ENCODE measurements around the gene GADD45G.

GADD45G gene

GRCh38 chr9:89608641-89609335 lies 4.0 kb downstream of the GADD45G start:
- peak in 1 of 2 donors; percentile 20 for DNase-seq
- Histone ChIP-seq H3K27me3 (no peaks in the 10 kb centered on the region), H3K27ac (no peak overlapping the region), H3K4me1 (peaks cover 0 to 24% (median 20%) of the 10 kb centered on the region in 4 donors), H3K36me3 (no peaks in the 10 kb centered on the region), H3K4me3 (no peak overlapping the region), H3K9me3 (no peaks in the 10 kb centered on the region)
- intact Hi-C loops (cut with DNase I; ENCODE audit: low total_unique reads): loop anchor here (5.0 to 10.0 kb wide), 3 partner anchors 74 to 1816 kb away; partner anchors contain the start of gene NFIL3
- no peak for TF ChIP-seq CTCF (IDR thresholded peaks at IDR 0.05)

GRCh38 chr9:89609426-89610006 lies 4.7 kb downstream of the GADD45G start:
- H3K27ac ChIP-seq: no peak overlapping the region
- H3K4me3 ChIP-seq: no peak overlapping the region
- no peak for DNase-seq
- no peaks in the 10 kb centered on the region for H3K27me3 ChIP-seq
- TF ChIP-seq CTCF (IDR thresholded peaks at IDR 0.05): no peak
- no peaks in the 10 kb centered on the region for H3K9me3 ChIP-seq
- peaks cover 0 to 18% (median 13%) of the 10 kb centered on the region in 4 donors for H3K4me1 ChIP-seq
- intact Hi-C loops (cut with DNase I; ENCODE audit: low total_unique reads): loop anchor here (5.0 to 10.0 kb wide), 3 partner anchors 73 to 1815 kb away; partner anchors contain the start of gene NFIL3
- no peaks in the 10 kb centered on the region for H3K36me3 ChIP-seq

- Histone ChIP-seq H3K36me3 (no peaks in the 10 kb centered on the region), H3K4me1 (peaks cover 0 to 18% (median 12%) of the 10 kb centered on the region in 4 donors), H3K4me3 (no peak overlapping the region), H3K27me3 (no peaks in the 10 kb centered on the region), H3K27ac (no peak overlapping the region), H3K9me3 (no peaks in the 10 kb centered on the region)
- no peak for DNase-seq
- intact Hi-C loops (cut with DNase I; ENCODE audit: low total_unique reads): no loop called here
- no peak for TF ChIP-seq CTCF (IDR thresholded peaks at IDR 0.05)
These were observed 5.6 kb downstream of the GADD45G start for GRCh38 chr9:89610391-89610925.

DNA sequence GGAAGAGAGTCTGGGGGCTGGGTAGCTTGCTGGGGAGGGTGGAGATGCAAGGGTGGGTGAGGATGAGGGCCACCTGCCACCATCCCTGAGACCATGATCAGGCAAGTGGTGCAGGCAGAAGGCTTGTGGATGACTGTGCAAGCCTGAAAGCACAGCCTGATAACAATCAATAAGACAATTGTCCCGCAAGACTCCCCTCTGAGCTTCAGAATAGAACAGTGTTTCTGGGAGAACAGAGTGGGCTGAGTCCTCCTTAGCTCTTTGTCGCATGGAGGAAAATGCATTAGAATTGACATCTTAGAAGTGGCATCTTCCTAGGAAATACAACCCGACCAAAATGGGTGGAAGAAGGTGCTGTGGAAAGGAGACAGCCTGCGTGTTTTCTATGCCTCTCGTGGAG lies 6.6 kb downstream of the GADD45G start:
- Histone ChIP-seq H3K4me3 (no peak overlapping the region), H3K36me3 (no peaks in the 10 kb centered on the region), H3K27me3 (no peaks in the 10 kb centered on the region), H3K4me1 (peaks cover 0 to 17% (median 12%) of the 10 kb centered on the region in 4 donors), H3K27ac (no peak overlapping the region), H3K9me3 (no peaks in the 10 kb centered on the region)
- DNase-seq: no peak
- intact Hi-C loops (cut with DNase I; ENCODE audit: low total_unique reads): no loop called here
- no peak for TF ChIP-seq CTCF (IDR thresholded peaks at IDR 0.05)

GRCh38 chr9:89612566-89613278 lies 7.9 kb downstream of the GADD45G start:
- no peak for TF ChIP-seq CTCF (IDR thresholded peaks at IDR 0.05)
- intact Hi-C loops (cut with DNase I; ENCODE audit: low total_unique reads): no loop called here
- no peak for DNase-seq

More at GRCh38 chr9:89612566-89613278, 7.9 kb downstream of the GADD45G start:
- Histone ChIP-seq H3K36me3 (no peaks in the 10 kb centered on the region), H3K4me3 (no peak overlapping the region), H3K27me3 (no peaks in the 10 kb centered on the region), H3K4me1 (peaks cover 0 to 4% (median 3%) of the 10 kb centered on the region in 4 donors), H3K27ac (no peak overlapping the region), H3K9me3 (no peaks in the 10 kb centered on the region)

Data from tibial artery (tissue), 4 donors.